Sigmoid colon (tissue), 7 donors: Measurements from ENCODE around the gene CDC42EP3. TPM values are rescaled to one million over a fixed set of nuclear protein-coding genes. Genes with fewer than 3 reads are reported as not detected.

Experiments used
- DNase-seq: peaks from one replicate; pipeline ENCODE4 v3.0.0-alpha.2; 2019
- H3K27ac ChIP-seq, 4 donors: fragments of 200-600 bp; sonication (generic); one replicate each; pipeline ENCODE4 v1.5.1; 2016 to 2019; ENCODE audit warnings: mild to moderate bottlenecking in 1 of 4
- H3K27me3 ChIP-seq, 3 donors: fragments of 200-600 bp; sonication (generic); one replicate each; pipeline ENCODE4 v1.5.1; 2019; ENCODE audit warnings: mild to moderate bottlenecking in 1 of 3
- H3K36me3 ChIP-seq, 4 donors: fragments of 200-600 bp; sonication (generic); one replicate each; pipeline ENCODE4 v1.5.1; 2016 to 2019
- H3K4me1 ChIP-seq, 4 donors: fragments of 200-600 bp; sonication (generic); one replicate each; pipeline ENCODE4 v1.5.1; 2017 to 2019
- H3K4me3 ChIP-seq, 4 donors: fragments of 200-600 bp; sonication (generic); one replicate each; pipeline ENCODE4 v1.5.1; 2017 to 2019; ENCODE audit warnings: mild to moderate bottlenecking in 2 of 4, moderate library complexity in 1 of 4
- H3K9me3 ChIP-seq, 4 donors: fragments of 200-600 bp in 3 of 4; sonication (generic) in 3 of 4; one replicate each; pipeline versions ENCODE4 v1.5.1 to v1.6.1; 2013 to 2019
- EP300 ChIP-seq, 4 donors: sonication (generic); formaldehyde crosslinking; IDR thresholded peaks; one replicate each; pipeline ENCODE4 v1.6.1; 2017; ENCODE audit warnings: antibody characterized with exemption in 4 of 4
- POLR2A ChIP-seq, 2 donors: fragments of 450-650 bp; IDR thresholded peaks; one replicate each; pipeline ENCODE4 v1.6.1; 2016; ENCODE audit warnings: antibody characterized with exemption in 2 of 2, mild to moderate bottlenecking in 2 of 2, moderate library complexity in 2 of 2
- POLR2AphosphoS5 ChIP-seq, 4 donors: sonication (generic); formaldehyde crosslinking; IDR thresholded peaks; one replicate each; pipeline ENCODE4 v1.6.1; 2017; ENCODE audit warnings: antibody characterized with exemption in 4 of 4
- WGBS, 2 donors: extraction: QIAGEN DNeasy Blood & Tissue Kit; methylation state at CpG; one replicate each; pipeline ENCODE4 v1.1.7; 2013; 5-methylcytosine and 5-hydroxymethylcytosine counted together
- intact Hi-C: fragments of 100-400 bp; cut with DNase I; formaldehyde crosslinking; loops from one replicate; pipeline ENCODE4 v1.15.1; 2023
- polyA plus RNA-seq, 3 donors: library from polyadenylated mRNA; stranded (reverse); fragments of 200-250 nt; gene quantifications; one replicate each; pipeline ENCODE4 v1.2.3, GENCODE V29; 2013
- total RNA-seq, 4 donors: library from RNA; depleted of rRNA; stranded (reverse); fragments of >200 nt; gene quantifications; one replicate each; pipeline ENCODE4 v1.1.0, GENCODE V29; 2016
- TF ChIP-seq, protein P1 (sequence below), 4 experiments: fragments of 450-650 bp in 3 of 4; fragments of 200-600 bp in 1 of 4; IDR thresholded peaks; one replicate each; pipeline ENCODE4 v1.5.1; 2016 to 2019; ENCODE audit warnings: antibody characterized with exemption in 4 of 4, mild to moderate bottlenecking in 3 of 4, moderate library complexity in 2 of 4
- donor health status: healthy with polysubstance abuse.
- donor health status: Bipolar disorder and iron deficiency.
- donor health status: healthy.

Gene CDC42EP3
- total and polyA plus RNA-seq, 7 donors, result 10.9 to 84.5 (median 41.1) TPM

- DNase-seq, result no peak
- no peak overlapping the region for H3K27ac ChIP-seq
- WGBS, 2 donors, result 91 to 92% methylated on average over 2 of the region's 2 CpGs
- intact Hi-C loops, result no loop called here
- H3K4me3 ChIP-seq, result no peak overlapping the region
- no peak for TF ChIP-seq POLR2AphosphoS5 (IDR thresholded peaks at IDR 0.05)
- no peak for TF ChIP-seq EP300 (IDR thresholded peaks at IDR 0.05)
- TF ChIP-seq, protein P1, sequence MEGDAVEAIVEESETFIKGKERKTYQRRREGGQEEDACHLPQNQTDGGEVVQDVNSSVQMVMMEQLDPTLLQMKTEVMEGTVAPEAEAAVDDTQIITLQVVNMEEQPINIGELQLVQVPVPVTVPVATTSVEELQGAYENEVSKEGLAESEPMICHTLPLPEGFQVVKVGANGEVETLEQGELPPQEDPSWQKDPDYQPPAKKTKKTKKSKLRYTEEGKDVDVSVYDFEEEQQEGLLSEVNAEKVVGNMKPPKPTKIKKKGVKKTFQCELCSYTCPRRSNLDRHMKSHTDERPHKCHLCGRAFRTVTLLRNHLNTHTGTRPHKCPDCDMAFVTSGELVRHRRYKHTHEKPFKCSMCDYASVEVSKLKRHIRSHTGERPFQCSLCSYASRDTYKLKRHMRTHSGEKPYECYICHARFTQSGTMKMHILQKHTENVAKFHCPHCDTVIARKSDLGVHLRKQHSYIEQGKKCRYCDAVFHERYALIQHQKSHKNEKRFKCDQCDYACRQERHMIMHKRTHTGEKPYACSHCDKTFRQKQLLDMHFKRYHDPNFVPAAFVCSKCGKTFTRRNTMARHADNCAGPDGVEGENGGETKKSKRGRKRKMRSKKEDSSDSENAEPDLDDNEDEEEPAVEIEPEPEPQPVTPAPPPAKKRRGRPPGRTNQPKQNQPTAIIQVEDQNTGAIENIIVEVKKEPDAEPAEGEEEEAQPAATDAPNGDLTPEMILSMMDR (IDR thresholded peaks at IDR 0.05), result no peak
- no peak for TF ChIP-seq POLR2A (IDR thresholded peaks at IDR 0.05)
- H3K27me3 ChIP-seq, result no peaks in the 10 kb centered on the region
- peaks cover 0 to 16% (median 7%) of the 10 kb centered on the region in 4 donors for H3K4me1 ChIP-seq
- no peaks in the 10 kb centered on the region for H3K9me3 ChIP-seq
- no peaks in the 10 kb centered on the region for H3K36me3 ChIP-seq
Observed at GRCh38 chr2:37711831-37712230, 40.4 kb upstream of the CDC42EP3 start.

DNA sequence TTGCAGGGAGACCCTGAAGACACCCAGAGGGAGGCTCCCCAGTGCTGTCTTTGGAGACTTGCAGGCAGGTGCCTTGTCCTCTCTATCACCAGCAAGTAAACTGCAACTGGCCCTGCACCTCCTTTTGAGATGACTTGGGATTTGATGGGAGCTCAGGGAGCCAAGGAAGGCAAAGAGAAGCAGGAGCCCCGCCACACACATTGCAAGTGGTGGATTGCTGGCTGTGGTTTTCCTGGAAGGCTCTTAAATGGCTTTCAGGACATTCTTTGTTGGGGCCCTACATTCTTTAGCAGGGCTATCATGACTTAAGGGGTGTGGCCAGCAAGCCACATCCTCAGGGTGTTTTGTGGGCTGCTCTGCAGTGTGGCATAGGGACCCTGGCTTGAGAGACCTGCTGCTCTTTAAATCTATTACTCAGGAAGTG lies 39.9 kb upstream of the CDC42EP3 start:
- intact Hi-C loops, result no loop called here
- no peak for DNase-seq
- H3K4me1 ChIP-seq, result peaks cover 0 to 21% (median 11%) of the 10 kb centered on the region in 4 donors
- 60 to 79% methylated on average over 1 of the region's 1 CpG for WGBS, 2 donors
- no peak overlapping the region for H3K27ac ChIP-seq
- no peaks in the 10 kb centered on the region for H3K9me3 ChIP-seq
- no peaks in the 10 kb centered on the region for H3K27me3 ChIP-seq
- TF ChIP-seq, protein P1 (IDR thresholded peaks at IDR 0.05), result no peak
- no peak for TF ChIP-seq POLR2A (IDR thresholded peaks at IDR 0.05)
- TF ChIP-seq POLR2AphosphoS5 (IDR thresholded peaks at IDR 0.05), result no peak
- TF ChIP-seq EP300 (IDR thresholded peaks at IDR 0.05), result no peak
- H3K4me3 ChIP-seq, result no peak overlapping the region
- no peaks in the 10 kb centered on the region for H3K36me3 ChIP-seq

- WGBS, 2 donors, result 81 to 89% methylated on average over 4 of the region's 4 CpGs
- Histone ChIP-seq H3K9me3 (no peaks in the 10 kb centered on the region), H3K4me1 (peaks cover 0 to 26% (median 15%) of the 10 kb centered on the region in 4 donors), H3K27ac (no peak overlapping the region), H3K4me3 (no peak overlapping the region), H3K27me3 (no peaks in the 10 kb centered on the region), H3K36me3 (no peaks in the 10 kb centered on the region)
- intact Hi-C loops, result no loop called here
- TF ChIP-seq POLR2A (IDR thresholded peaks at IDR 0.05) (no peak), EP300 (IDR thresholded peaks at IDR 0.05) (no peak), POLR2AphosphoS5 (IDR thresholded peaks at IDR 0.05) (no peak)
- TF ChIP-seq, protein P1 (IDR thresholded peaks at IDR 0.05), result no peak
- DNase-seq, result no peak
Observed at GRCh38 chr2:37709111-37709510, 37.7 kb upstream of the CDC42EP3 start.

DNA sequence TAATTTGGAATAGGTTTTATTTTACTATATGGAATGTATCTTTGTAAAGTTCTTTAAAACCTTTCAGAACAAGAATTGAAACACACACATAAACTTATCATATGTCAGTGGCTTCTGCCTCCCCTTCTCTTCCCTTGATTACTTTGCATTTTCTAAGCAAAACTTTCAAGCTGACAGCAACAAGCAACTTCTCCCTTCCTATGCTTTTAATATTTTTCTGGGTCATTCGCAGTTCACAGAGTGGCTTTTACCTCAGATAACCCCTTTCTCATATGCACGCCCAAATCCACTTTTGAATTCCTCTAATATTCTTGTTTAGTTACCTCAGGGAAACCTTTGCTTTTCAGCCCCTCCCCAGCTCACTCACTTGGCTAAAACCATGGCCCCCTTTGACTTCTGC lies 36.7 kb upstream of the CDC42EP3 start:
- no peaks in the 10 kb centered on the region for H3K27me3 ChIP-seq
- intact Hi-C loops, result no loop called here
- WGBS, 2 donors, result 60 to 80% methylated on average over 2 of the region's 2 CpGs

More for the DNA sequence above, 36.7 kb upstream of the CDC42EP3 start:
- TF ChIP-seq POLR2AphosphoS5 (IDR thresholded peaks at IDR 0.05) (no peak), POLR2A (IDR thresholded peaks at IDR 0.05) (no peak), EP300 (IDR thresholded peaks at IDR 0.05) (no peak)
- TF ChIP-seq, protein P1 (IDR thresholded peaks at IDR 0.05), result no peak
- H3K27ac ChIP-seq, result no peak overlapping the region
- peaks cover 0 to 26% (median 15%) of the 10 kb centered on the region in 4 donors for H3K4me1 ChIP-seq
- H3K4me3 ChIP-seq, result no peak overlapping the region
- no peaks in the 10 kb centered on the region for H3K9me3 ChIP-seq
- no peaks in the 10 kb centered on the region for H3K36me3 ChIP-seq
- no peak for DNase-seq
